K562 (cell line): Measurements from ENCODE around the gene CLIP1. TPM values are rescaled to one million over a fixed set of nuclear protein-coding genes. Genes with fewer than 3 reads are reported as not detected.

Source experiments
- ETS2 ChIP-seq: IDR thresholded peaks from 2 replicates; pipeline ENCODE4 v1.6.1; 2016; ENCODE audit warnings: borderline replicate concordance, missing genetic modification characterization, mild to moderate bottlenecking, moderate library complexity, missing compliant biosample characterization; ENCODE audit not compliant: poor library complexity, severe bottlenecking
- FOXP1 ChIP-seq: sonication (generic); formaldehyde crosslinking; IDR thresholded peaks from 2 replicates; pipeline ENCODE4 v1.8.0; 2022; ENCODE audit warnings: mild to moderate bottlenecking, missing genetic modification reagents
- MECOM ChIP-seq: fragments of 250-450 bp; sonication (Bioruptor Pico); IDR thresholded peaks from 2 replicates; pipeline ENCODE4 v1.8.0; 2022; ENCODE audit warnings: inconsistent platforms
- RBM34 ChIP-seq: fragments of 200-400 bp; formaldehyde crosslinking; IDR thresholded peaks from 2 replicates; pipeline ENCODE4 v1.6.1; 2018; ENCODE audit warnings: low read length, borderline replicate concordance; ENCODE audit not compliant: insufficient read depth
- SRF ChIP-seq, 2 experiments: fragments of 250-450, 450-650 bp in 1 of 2; sonication (Bioruptor Pico) in 1 of 2; sonication (generic) in 1 of 2; formaldehyde crosslinking; IDR thresholded peaks; 2 replicates each; pipeline versions ENCODE4 v1.5.0 to v1.5.1; 2020 to 2022; ENCODE audit warnings: mild to moderate bottlenecking in 1 of 2, missing genetic modification reagents in 1 of 2
- XRCC5 ChIP-seq: fragments of 200-400 bp; formaldehyde crosslinking; IDR thresholded peaks from 2 replicates; pipeline ENCODE4 v1.6.1; 2017; ENCODE audit warnings: low read depth, mild to moderate bottlenecking, low read length
- polyA plus RNA-seq, 8 experiments: library from polyadenylated mRNA; depleted of rRNA in 4 of 8; stranded (reverse) in 5 of 8; unstranded in 3 of 8; fragments of >200 nt; fragmentation: Nextera tagmentation in 2 of 8; fragmentation: Illumina TruSeq in 1 of 8; extraction: Ambion mirVana in 2 of 8; extraction: Trizol in 1 of 8; gene quantifications; 2 replicates each; pipeline versions ENCODE4 v1.2.1 to v1.2.3, GENCODE V29; 2011 to 2014; ENCODE audit warnings: inconsistent platforms in 1 of 8, missing spikeins in 1 of 8
- total RNA-seq, 7 experiments: library from RNA; depleted of rRNA in 6 of 7; stranded (reverse); fragments of >200 nt in 6 of 7; fragmentation: Illumina TruSeq in 2 of 7; extraction: Trizol in 2 of 7; gene quantifications; 2 replicates each; pipeline versions ENCODE4 v1.2.1 to v1.2.3, GENCODE V29; 2011 to 2021; ENCODE audit warnings: low replicate concordance in 1 of 7
- TF ChIP-seq, protein P1 (sequence below): fragments of 200-600 bp; sonication (generic); IDR thresholded peaks from one replicate; pipeline ENCODE4 v1.6.1; 2012; ENCODE audit warnings: mild to moderate bottlenecking, low read depth, low read length, inconsistent platforms
- TF ChIP-seq, protein P2 (sequence below), 2 experiments: IDR thresholded peaks; 2 replicates each; pipeline ENCODE4 v1.6.1; 2011; ENCODE audit warnings: borderline replicate concordance in 1 of 2, control low read depth in 1 of 2, low read depth in 1 of 2, low read length in 1 of 2, mild to moderate bottlenecking in 1 of 2, mixed read lengths in 1 of 2, moderate library complexity in 1 of 2; ENCODE audit not compliant: insufficient read depth in 1 of 2, insufficient read length in 1 of 2, poor library complexity in 1 of 2, severe bottlenecking in 1 of 2; ENCODE audit errors: extremely low read depth in 1 of 2
- TF ChIP-seq, protein P3 (sequence below): fragments of 450-650 bp; formaldehyde crosslinking; IDR thresholded peaks from 2 replicates; pipeline ENCODE4 v1.4.0; 2020; ENCODE audit warnings: mild to moderate bottlenecking

Gene CLIP1
- total and polyA plus RNA-seq, 9 of the 15 experiments (the other 6 are each of a cell fraction or from before 2014, with no cell fraction given), result 5.8 to 33.9 (median 27.6) TPM

DNA sequence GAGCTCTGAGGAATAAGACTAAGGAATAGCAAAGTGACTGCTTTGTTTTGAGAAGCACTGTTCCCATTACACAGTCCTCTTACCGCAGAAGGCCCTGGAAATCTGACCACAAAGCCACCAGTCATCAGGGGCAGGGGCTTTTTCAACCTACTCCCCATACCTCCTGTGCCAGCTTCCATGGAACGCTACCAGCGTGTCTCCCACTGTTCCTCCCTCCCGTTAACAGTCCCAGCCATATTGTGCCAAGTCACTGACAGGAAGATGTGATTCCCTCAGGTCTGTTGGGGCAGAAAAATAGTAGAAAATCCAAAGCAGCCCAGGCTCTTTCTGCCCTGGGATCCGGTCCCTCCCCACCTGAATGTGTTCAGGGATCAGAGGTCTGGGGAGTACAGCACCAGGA is 109.5 kb downstream of the CLIP1 start (continued):
- TF ChIP-seq, protein P1, sequence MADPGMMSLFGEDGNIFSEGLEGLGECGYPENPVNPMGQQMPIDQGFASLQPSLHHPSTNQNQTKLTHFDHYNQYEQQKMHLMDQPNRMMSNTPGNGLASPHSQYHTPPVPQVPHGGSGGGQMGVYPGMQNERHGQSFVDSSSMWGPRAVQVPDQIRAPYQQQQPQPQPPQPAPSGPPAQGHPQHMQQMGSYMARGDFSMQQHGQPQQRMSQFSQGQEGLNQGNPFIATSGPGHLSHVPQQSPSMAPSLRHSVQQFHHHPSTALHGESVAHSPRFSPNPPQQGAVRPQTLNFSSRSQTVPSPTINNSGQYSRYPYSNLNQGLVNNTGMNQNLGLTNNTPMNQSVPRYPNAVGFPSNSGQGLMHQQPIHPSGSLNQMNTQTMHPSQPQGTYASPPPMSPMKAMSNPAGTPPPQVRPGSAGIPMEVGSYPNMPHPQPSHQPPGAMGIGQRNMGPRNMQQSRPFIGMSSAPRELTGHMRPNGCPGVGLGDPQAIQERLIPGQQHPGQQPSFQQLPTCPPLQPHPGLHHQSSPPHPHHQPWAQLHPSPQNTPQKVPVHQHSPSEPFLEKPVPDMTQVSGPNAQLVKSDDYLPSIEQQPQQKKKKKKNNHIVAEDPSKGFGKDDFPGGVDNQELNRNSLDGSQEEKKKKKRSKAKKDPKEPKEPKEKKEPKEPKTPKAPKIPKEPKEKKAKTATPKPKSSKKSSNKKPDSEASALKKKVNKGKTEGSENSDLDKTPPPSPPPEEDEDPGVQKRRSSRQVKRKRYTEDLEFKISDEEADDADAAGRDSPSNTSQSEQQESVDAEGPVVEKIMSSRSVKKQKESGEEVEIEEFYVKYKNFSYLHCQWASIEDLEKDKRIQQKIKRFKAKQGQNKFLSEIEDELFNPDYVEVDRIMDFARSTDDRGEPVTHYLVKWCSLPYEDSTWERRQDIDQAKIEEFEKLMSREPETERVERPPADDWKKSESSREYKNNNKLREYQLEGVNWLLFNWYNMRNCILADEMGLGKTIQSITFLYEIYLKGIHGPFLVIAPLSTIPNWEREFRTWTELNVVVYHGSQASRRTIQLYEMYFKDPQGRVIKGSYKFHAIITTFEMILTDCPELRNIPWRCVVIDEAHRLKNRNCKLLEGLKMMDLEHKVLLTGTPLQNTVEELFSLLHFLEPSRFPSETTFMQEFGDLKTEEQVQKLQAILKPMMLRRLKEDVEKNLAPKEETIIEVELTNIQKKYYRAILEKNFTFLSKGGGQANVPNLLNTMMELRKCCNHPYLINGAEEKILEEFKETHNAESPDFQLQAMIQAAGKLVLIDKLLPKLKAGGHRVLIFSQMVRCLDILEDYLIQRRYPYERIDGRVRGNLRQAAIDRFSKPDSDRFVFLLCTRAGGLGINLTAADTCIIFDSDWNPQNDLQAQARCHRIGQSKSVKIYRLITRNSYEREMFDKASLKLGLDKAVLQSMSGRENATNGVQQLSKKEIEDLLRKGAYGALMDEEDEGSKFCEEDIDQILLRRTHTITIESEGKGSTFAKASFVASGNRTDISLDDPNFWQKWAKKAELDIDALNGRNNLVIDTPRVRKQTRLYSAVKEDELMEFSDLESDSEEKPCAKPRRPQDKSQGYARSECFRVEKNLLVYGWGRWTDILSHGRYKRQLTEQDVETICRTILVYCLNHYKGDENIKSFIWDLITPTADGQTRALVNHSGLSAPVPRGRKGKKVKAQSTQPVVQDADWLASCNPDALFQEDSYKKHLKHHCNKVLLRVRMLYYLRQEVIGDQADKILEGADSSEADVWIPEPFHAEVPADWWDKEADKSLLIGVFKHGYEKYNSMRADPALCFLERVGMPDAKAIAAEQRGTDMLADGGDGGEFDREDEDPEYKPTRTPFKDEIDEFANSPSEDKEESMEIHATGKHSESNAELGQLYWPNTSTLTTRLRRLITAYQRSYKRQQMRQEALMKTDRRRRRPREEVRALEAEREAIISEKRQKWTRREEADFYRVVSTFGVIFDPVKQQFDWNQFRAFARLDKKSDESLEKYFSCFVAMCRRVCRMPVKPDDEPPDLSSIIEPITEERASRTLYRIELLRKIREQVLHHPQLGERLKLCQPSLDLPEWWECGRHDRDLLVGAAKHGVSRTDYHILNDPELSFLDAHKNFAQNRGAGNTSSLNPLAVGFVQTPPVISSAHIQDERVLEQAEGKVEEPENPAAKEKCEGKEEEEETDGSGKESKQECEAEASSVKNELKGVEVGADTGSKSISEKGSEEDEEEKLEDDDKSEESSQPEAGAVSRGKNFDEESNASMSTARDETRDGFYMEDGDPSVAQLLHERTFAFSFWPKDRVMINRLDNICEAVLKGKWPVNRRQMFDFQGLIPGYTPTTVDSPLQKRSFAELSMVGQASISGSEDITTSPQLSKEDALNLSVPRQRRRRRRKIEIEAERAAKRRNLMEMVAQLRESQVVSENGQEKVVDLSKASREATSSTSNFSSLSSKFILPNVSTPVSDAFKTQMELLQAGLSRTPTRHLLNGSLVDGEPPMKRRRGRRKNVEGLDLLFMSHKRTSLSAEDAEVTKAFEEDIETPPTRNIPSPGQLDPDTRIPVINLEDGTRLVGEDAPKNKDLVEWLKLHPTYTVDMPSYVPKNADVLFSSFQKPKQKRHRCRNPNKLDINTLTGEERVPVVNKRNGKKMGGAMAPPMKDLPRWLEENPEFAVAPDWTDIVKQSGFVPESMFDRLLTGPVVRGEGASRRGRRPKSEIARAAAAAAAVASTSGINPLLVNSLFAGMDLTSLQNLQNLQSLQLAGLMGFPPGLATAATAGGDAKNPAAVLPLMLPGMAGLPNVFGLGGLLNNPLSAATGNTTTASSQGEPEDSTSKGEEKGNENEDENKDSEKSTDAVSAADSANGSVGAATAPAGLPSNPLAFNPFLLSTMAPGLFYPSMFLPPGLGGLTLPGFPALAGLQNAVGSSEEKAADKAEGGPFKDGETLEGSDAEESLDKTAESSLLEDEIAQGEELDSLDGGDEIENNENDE, result no peak
- TF ChIP-seq SRF (CRISPR knock-in tag; IDR thresholded peaks at IDR 0.05) (no peak), RBM34 (no peak), MECOM (CRISPR knock-in tag) (no peak), XRCC5 (no peak), FOXP1 (CRISPR knock-in tag) (no peak), ETS2 (tag) (no peak)
- TF ChIP-seq, protein P2, sequence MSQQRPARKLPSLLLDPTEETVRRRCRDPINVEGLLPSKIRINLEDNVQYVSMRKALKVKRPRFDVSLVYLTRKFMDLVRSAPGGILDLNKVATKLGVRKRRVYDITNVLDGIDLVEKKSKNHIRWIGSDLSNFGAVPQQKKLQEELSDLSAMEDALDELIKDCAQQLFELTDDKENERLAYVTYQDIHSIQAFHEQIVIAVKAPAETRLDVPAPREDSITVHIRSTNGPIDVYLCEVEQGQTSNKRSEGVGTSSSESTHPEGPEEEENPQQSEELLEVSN (IDR thresholded peaks at IDR 0.05; ENCODE audit: borderline replicate concordance in 1 of 2, extremely low read depth in 1 of 2, insufficient read depth in 1 of 2, insufficient read length in 1 of 2, low read depth in 1 of 2, low read length in 1 of 2, poor library complexity in 1 of 2, severe bottlenecking in 1 of 2), result no peak
- TF ChIP-seq, protein P3, sequence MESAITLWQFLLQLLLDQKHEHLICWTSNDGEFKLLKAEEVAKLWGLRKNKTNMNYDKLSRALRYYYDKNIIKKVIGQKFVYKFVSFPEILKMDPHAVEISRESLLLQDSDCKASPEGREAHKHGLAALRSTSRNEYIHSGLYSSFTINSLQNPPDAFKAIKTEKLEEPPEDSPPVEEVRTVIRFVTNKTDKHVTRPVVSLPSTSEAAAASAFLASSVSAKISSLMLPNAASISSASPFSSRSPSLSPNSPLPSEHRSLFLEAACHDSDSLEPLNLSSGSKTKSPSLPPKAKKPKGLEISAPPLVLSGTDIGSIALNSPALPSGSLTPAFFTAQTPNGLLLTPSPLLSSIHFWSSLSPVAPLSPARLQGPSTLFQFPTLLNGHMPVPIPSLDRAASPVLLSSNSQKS (CRISPR knock-in tag), result no peak
